Upper lobe of right lung (tissue), 1 donor: ENCODE measurements around the gene TBC1D22A. TPM values are rescaled to one million over a fixed set of nuclear protein-coding genes. Genes with fewer than 3 reads are reported as not detected.
A peak's percentile ranks its signal among the peaks of the same experiment; 100 is the strongest.
"Not testable (repeated sequence)": the region's sequence is repeated elsewhere in the genome, so short reads cannot be mapped to it uniquely, and the experiment has no call there.

ENCODE experiments used
- ATAC-seq: fragments of 200-7000 bp; cut with Tn5 transposase; one replicate; pipeline ENCODE4 v1.9.1; 2020; ENCODE audit warnings: mild to moderate bottlenecking, moderate library complexity
- DNase-seq: peaks from one replicate; pipeline ENCODE4 v3.0.0-alpha.2; 2020
- H3K27ac ChIP-seq: fragments of 200-600 bp; one replicate; pipeline ENCODE4 v1.8.0; 2022
- H3K27me3 ChIP-seq: fragments of 200-600 bp; one replicate; pipeline ENCODE4 v1.8.0; 2022; ENCODE audit warnings: mild to moderate bottlenecking
- H3K36me3 ChIP-seq: fragments of 200-600 bp; one replicate; pipeline ENCODE4 v1.8.0; 2022
- H3K4me1 ChIP-seq: fragments of 200-600 bp; one replicate; pipeline ENCODE4 v1.8.0; 2022
- H3K4me3 ChIP-seq: fragments of 200-600 bp; one replicate; pipeline ENCODE4 v1.8.0; 2022; ENCODE audit warnings: mild to moderate bottlenecking
- H3K9me3 ChIP-seq: fragments of 200-600 bp; one replicate; pipeline ENCODE4 v1.8.0; 2022
- CTCF ChIP-seq: fragments of 200-600 bp; IDR thresholded peaks from one replicate; pipeline ENCODE4 v1.8.0; 2022; ENCODE audit warnings: antibody characterized with exemption
- intact Hi-C: fragments of 100-400 bp; cut with DNase I; formaldehyde crosslinking; loops from one replicate; pipeline ENCODE4 v1.11.0; 2022
- total RNA-seq: library from RNA; stranded (reverse); fragmentation: NEBNext Ultra II Directional; extraction: Animal tissue kit (Norgen Biotek cat#: 25700); gene quantifications from one replicate; pipeline ENCODE4 v1.2.1, GENCODE V29; 2021
- donor health status: DM: no; HTN: yes; CAD: no; lungs with severe emphysema.

TBC1D22A gene
- total RNA-seq, 1 donor from 2014 or later, result 31.3 TPM

GRCh38 chr22:46815896-46816731 is 53.7 kb downstream of the TBC1D22A start:
- no peak for TF ChIP-seq CTCF
- Histone ChIP-seq H3K4me3 (no peak overlapping the region), H3K4me1 (peaks cover 23% of the 10 kb centered on the region), H3K9me3 (no peaks in the 10 kb centered on the region), H3K27me3 (no peaks in the 10 kb centered on the region), H3K27ac (no peak overlapping the region), H3K36me3 (no peaks in the 10 kb centered on the region)
- ATAC-seq (peak; percentile 70), DNase-seq (no peak)
- intact Hi-C loops, result no loop called here

- H3K4me3 ChIP-seq, H3K9me3 ChIP-seq, ATAC-seq, DNase-seq, H3K36me3 ChIP-seq, H3K27ac ChIP-seq, H3K27me3 ChIP-seq, intact Hi-C loops: not testable (repeated sequence)
- peaks cover 23% of the 10 kb centered on the region for H3K4me1 ChIP-seq
These were observed 54.9 kb downstream of the TBC1D22A start for GRCh38 chr22:46817390-46817789.

- H3K27me3 ChIP-seq, result no peaks in the 10 kb centered on the region
- no peak for DNase-seq
- no peaks in the 10 kb centered on the region for H3K9me3 ChIP-seq
- H3K4me3 ChIP-seq, result no peak overlapping the region
- H3K27ac ChIP-seq, result no peak overlapping the region
- peaks cover 6% of the 10 kb centered on the region for H3K4me1 ChIP-seq
- TF ChIP-seq CTCF, result no peak
- no peak for ATAC-seq
- intact Hi-C loops, result no loop called here
- no peaks in the 10 kb centered on the region for H3K36me3 ChIP-seq
These were observed 60.8 kb downstream of the TBC1D22A start for GRCh38 chr22:46823248-46823647.

DNA sequence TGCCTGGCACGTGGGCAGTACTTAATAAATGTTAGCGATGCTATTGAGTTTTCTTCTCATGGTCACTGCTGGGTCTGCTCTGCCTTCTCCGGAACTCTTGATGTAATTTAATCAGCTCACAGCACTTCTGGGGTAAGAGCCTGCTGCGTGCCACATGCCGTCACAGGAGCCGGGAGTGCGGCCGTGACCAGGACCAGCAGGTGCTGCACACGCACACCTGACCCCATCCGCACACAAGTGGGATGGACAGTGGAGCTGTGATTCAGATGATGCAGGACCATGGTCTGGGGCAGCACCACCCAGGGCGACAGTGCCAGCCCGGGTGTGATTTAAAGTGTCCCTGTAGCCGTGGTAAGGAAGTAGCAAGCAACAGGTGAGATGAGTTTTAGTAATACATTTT is 61.2 kb downstream of the TBC1D22A start:
- no peak for ATAC-seq
- Histone ChIP-seq H3K9me3 (no peaks in the 10 kb centered on the region), H3K27me3 (no peaks in the 10 kb centered on the region), H3K36me3 (no peaks in the 10 kb centered on the region), H3K4me1 (peaks cover 5% of the 10 kb centered on the region), H3K27ac (no peak overlapping the region), H3K4me3 (no peak overlapping the region)
- intact Hi-C loops, result no loop called here
- DNase-seq, result no peak
- TF ChIP-seq CTCF, result no peak

DNA sequence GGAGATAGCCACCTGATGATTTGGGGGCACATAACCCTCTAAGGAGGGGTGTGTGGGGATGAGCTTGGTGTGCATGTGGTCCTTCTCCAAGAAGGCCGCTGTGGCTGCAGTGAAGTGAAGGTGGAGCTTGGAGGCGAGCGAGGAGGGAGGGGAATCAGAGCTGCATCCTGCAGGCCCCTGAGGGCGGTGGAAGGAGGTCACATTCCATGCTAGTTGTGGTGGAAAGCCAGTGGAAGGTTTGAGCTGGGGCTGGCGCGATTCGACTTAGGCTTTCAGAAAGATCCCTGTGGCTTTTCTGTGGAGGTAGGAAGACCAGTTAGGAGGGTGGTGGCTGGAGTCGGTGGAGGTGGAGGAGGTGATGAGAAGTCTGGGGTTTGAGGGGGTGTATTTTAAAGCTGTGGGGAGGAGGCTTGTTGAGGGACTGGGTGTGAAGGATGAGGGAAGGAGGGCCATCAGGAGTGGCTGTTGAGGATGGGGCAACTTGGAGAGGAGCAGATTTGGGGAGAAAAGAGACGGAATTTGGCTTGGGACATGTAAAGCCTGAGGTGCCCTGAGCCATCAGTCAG is 62.0 kb downstream of the TBC1D22A start:
- H3K4me1 ChIP-seq, result no peaks in the 10 kb centered on the region
- ATAC-seq (no peak), DNase-seq (no peak)
- intact Hi-C loops, result no loop called here
- TF ChIP-seq CTCF, result no peak
- no peaks in the 10 kb centered on the region for H3K27me3 ChIP-seq
- no peak overlapping the region for H3K4me3 ChIP-seq
- H3K9me3 ChIP-seq, result no peaks in the 10 kb centered on the region
- no peak overlapping the region for H3K27ac ChIP-seq
- H3K36me3 ChIP-seq, result no peaks in the 10 kb centered on the region

DNA sequence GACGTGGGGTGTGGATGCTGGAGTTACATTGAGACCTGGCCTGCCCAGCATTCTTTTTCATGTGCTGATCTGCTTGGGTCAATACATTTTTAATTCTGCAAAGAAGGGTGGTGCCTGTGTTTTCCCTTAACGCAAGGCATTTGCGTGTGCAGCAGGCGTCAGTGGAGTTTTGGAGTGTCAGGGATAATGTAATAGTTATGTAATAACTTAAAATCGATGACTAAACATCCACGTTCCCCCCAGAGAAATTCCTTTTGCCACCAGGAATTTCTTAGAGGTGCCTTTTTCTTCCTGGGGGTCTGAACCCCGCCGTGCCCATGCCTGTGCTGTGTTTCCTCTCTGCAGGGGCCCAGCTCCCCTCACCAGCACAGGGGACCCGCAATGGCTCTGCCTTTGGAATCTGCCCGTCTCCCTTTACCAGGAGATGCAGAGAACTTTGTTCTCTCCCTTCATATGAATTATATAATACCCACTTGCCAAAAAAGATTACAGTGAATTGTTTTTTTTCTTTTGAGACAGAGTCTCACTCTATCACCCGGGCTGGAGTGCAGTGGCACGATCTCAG is 62.6 kb downstream of the TBC1D22A start:
- TF ChIP-seq CTCF, result no peak

More for the DNA sequence above, 62.6 kb downstream of the TBC1D22A start:
- H3K4me1 ChIP-seq, result peaks cover 4% of the 10 kb centered on the region
- no peak overlapping the region for H3K27ac ChIP-seq
- no peaks in the 10 kb centered on the region for H3K9me3 ChIP-seq
- no peaks in the 10 kb centered on the region for H3K36me3 ChIP-seq
- H3K27me3 ChIP-seq, result no peaks in the 10 kb centered on the region
- DNase-seq (no peak), ATAC-seq (no peak)
- intact Hi-C loops, result no loop called here
- no peak overlapping the region for H3K4me3 ChIP-seq
